Stimulated activated CD4-positive, alpha-beta T cell treated with anti-CD3 and anti-CD28 coated beads, Interleukin-15, amount 100 ng/mL, for 1 hour (primary cell): ENCODE results near the gene ONECUT3.

Experiments
- DNase-seq, 2 donors: peaks; one replicate each; pipeline ENCODE4 v3.0.0-alpha.2; 2020; ENCODE audit warnings: low read depth in 1 of 2, low spot score in 1 of 2

Gene ONECUT3

DNA sequence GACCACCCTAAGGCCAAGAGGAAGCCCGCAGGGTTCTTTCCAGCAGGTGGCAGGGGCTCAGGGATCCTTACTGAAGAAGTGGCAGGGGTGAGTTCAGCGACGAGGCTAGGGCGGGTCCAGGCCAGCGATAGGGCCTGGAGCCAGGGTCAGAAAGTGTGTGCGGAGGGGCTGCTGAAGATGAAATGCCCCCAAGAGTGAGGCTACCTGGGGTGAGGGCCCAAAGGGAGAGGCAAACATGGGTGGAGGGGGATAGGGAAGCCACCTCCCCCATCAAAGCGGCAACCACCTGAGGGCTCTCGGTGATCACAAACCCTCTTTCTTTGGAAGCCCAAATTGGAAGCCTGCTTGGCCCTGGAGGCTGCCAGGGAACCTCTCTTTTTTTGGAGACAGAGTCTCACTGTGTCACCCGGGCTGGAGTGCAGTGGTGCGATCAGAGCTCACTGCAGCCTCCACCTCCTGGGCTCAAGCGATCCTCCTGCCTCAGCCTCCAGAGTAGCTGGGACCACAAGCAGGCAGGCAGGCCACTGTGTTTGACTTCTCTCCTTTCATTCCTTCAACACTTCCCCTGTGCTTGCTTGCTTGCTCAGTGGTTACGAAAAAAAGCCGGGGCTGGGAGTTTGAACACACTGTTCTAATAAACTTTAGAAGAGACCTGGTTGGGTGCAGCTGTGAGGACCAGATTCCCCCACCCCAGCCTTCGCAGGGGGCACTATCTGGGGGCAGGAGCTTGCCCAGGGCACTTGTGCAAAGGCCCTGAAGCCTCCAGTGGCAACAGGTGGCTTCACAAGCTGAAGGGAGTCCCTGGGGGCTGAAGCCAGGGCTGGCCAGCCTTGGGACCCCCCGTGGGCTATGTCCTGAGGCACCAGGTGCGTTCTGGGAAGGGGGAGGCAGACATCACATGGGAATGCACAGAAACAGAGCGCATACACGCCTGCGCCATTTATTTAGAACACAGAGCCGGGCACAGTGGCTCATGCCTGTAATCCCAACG lies 60.2 kb downstream of the ONECUT3 start:
- DNase-seq, result no peak

GRCh38 chr19:1814391-1814790 lies 61.1 kb downstream of the ONECUT3 start:
- no peak for DNase-seq

- DNase-seq, result no peak
These were observed 61.7 kb downstream of the ONECUT3 start for GRCh38 chr19:1814833-1815604.

- DNase-seq, result no peak
These were observed 62.6 kb downstream of the ONECUT3 start for GRCh38 chr19:1815605-1816529.

GRCh38 chr19:1816530-1817298 lies 63.4 kb downstream of the ONECUT3 start:
- no peak for DNase-seq

GRCh38 chr19:1817553-1818179 lies 64.4 kb downstream of the ONECUT3 start:
- DNase-seq, result no peak

GRCh38 chr19:1818549-1819195 lies 65.4 kb downstream of the ONECUT3 start:
- DNase-seq, result no peak

GRCh38 chr19:1819341-1820255 lies 66.3 kb downstream of the ONECUT3 start:
- DNase-seq, result no peak

DNA sequence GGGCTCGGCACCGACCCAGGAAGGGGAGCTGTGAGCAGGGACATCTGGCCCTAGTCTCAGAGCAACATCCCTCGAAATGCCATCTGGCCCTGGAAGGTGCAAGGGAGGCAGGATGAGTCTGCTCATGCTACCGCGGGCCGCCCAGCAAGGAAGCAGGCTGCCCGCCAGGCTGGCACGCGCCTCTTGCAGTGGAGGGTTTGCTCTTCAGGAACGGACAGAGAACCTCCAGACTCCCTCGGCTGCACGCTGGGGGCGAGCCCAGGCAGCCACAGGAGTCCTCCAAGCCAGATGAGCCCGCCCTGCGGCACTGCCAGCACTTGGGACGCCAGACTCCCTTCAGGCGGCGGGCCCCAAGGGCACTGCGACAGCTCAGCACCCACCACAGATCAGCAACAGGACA lies 68.9 kb downstream of the ONECUT3 start:
- DNase-seq, result no peak

- no peak for DNase-seq
These were observed 69.7 kb downstream of the ONECUT3 start for GRCh38 chr19:1823020-1823419.

GRCh38 chr19:1823539-1824251 lies 70.4 kb downstream of the ONECUT3 start:
- DNase-seq, result no peak

DNA sequence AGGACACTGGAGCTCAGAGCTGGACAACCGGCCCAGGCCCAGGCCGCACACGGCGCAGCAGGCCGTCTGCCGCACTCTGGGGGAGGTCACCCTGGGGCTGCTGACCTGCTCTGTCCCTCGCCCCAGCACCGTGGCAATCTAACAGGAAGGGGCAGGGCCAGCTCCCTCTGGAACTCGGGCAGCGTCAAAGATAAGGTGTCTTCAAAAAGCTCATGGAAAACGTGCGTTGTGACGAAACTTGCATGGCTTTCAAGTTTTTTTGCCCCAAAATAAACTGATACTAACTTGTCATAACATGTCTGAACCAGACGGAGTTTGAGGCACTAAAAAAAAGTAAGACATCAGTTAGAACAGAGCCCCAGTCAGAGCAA lies 70.9 kb downstream of the ONECUT3 start:
- DNase-seq, result no peak

DNA sequence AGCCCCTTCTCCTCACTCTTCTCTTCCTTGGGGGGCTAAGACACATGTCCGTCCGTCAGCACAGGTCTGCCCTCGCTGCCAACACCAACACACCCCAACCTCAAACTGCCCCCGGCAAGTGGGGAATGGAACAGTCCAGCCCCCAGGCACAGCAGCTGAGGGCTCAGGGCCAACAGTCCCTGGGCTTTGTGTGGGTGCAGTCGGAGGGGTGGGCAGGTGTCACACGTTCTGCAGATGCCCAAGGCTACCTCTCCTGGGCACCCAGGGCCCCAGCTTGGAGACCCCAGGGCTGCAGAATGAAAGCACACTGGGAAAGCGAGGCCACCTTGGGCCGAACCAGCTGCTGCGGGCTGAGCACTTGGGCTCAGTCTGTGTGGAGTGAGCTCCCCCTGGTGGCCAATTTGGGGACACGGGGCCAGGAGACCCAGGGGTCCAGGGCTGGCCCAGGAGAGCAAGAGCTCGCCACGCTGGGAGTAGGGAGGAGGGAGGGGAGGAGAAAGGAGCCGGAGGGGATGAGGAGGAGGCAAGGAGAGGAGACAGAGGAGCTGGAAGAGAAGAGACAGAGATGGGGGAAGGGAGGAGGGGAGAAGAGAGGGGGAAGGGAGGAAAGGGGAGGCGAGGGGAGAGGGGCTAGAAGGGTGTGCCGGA lies 72.7 kb downstream of the ONECUT3 start:
- DNase-seq, result peak; percentile 54 to 67

- no peak for DNase-seq
These were observed 73.5 kb downstream of the ONECUT3 start for GRCh38 chr19:1826557-1827521.

DNA sequence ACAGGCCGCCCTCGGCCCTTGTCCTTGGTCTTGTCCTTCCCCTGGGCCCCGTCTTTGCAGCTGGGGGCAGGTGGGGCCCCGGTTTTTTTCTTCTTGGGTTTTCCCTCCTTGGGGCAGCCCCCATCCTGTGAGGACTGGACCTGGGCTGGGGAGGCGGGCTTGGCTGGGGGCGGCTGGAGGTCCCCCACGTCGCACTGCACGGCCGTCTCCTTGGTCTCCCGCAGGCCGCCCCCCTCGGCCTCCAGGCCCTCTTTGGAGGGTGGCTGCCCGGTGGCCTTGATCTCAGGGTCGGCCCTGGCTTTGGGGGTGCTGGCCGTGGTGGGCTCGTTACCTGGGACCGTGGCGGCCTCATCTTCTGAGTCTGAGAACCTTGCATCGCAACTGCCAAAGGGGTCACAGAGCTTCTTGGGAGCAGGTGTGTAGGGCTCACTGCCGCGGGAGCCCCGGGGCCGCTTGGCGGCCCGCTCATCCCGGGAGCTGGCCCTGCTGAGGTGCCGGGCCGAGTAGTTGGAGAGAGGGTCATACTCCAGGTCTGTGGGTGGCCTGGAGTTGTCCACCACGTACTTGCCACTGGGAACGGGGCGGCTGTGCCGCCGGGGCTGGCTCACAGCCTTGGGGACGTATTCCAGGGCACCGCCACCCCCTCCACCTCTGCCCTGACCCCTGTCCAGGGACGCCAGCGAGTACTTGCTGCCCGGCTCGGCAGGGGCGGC lies 74.4 kb downstream of the ONECUT3 start:
- no peak for DNase-seq
